Prostate gland (tissue), 2 donors: Measurements from ENCODE around the gene OSMR. TPM values are rescaled to one million over a fixed set of nuclear protein-coding genes. Genes with fewer than 3 reads are reported as not detected.

ENCODE experiments used
- DNase-seq: peaks from one replicate; pipeline ENCODE4 v3.0.0-alpha.2; 2019; ENCODE audit warnings: low spot score
- H3K27ac ChIP-seq, 2 donors: fragments of 200-600 bp; sonication (generic); 2 replicates each; pipeline ENCODE4 v1.5.1; 2017 to 2019
- H3K27me3 ChIP-seq: fragments of 200-600 bp; sonication (generic); replicated peaks from 2 replicates; pipeline ENCODE4 v1.5.1; 2019; ENCODE audit not compliant: insufficient read depth
- H3K36me3 ChIP-seq, 2 donors: fragments of 200-600 bp; sonication (generic); 1 replicate in 1 of 2; 2 replicates in 1 of 2; pipeline versions ENCODE4 v1.5.1 to v1.8.1; 2017 to 2019
- H3K4me1 ChIP-seq: fragments of 200-600 bp; sonication (generic); replicated peaks from 2 replicates; pipeline ENCODE4 v1.5.1; 2019
- H3K4me3 ChIP-seq, 2 donors: fragments of 200-600 bp; sonication (generic); 2 replicates each; pipeline ENCODE4 v1.5.1; 2017 to 2019
- H3K9me3 ChIP-seq: fragments of 200-600 bp; sonication (generic); 2 replicates; pipeline ENCODE4 v1.5.1; 2017
- POLR2A ChIP-seq: fragments of 450-650 bp; IDR thresholded peaks from one replicate; pipeline ENCODE4 v1.6.1; 2016; ENCODE audit warnings: antibody characterized with exemption, mild to moderate bottlenecking
- POLR2AphosphoS5 ChIP-seq: sonication (generic); formaldehyde crosslinking; IDR thresholded peaks from one replicate; pipeline ENCODE4 v1.6.1; 2017; ENCODE audit warnings: antibody characterized with exemption
- WGBS: methylation state at CpG from one replicate; pipeline ENCODE4 v1.1.5; 2018; 5-methylcytosine and 5-hydroxymethylcytosine counted together
- intact Hi-C: fragments of 100-400 bp; cut with DNase I; formaldehyde crosslinking; loops from one replicate; pipeline ENCODE4 v1.14.2; 2022
- total RNA-seq, 2 donors: library from RNA; depleted of rRNA; stranded (reverse); fragments of >200 nt; gene quantifications; one replicate each; pipeline ENCODE4 v1.1.0, GENCODE V29; 2016
- TF ChIP-seq, protein P1 (sequence below), 4 experiments: fragments of 200-600 bp in 2 of 4; fragments of 450-650 bp in 2 of 4; sonication (generic) in 2 of 4; IDR thresholded peaks; 1 replicate in 3 of 4; 2 replicates in 1 of 4; pipeline ENCODE4 v1.5.1; 2016 to 2019; ENCODE audit warnings: antibody characterized with exemption in 4 of 4, mild to moderate bottlenecking in 2 of 4, moderate library complexity in 2 of 4

Gene OSMR
- total RNA-seq, 2 donors from 2014 or later, result 14.3 to 21.6 TPM

DNA sequence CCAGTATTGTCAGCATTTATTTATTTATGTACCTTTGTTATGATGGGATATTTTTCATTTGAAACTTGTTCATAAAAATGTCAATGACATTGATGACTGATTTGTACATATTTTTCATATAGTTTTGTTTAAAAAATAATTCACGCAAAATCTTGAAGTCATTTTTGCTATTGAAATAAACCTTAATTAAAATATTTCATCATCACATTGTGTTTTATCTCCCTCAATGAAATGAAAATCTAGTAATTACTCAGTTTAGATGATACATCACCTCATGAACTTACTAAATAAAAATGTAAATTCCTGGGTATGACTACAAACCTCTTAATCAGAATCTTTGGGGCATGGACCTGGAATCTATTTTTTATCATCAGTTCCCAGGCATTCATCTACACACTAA is 89.6 kb downstream of the OSMR start:
- WGBS, result 52% methylated on average over 1 of the region's 1 CpG
- intact Hi-C loops, result no loop called here
- TF ChIP-seq, protein P1, sequence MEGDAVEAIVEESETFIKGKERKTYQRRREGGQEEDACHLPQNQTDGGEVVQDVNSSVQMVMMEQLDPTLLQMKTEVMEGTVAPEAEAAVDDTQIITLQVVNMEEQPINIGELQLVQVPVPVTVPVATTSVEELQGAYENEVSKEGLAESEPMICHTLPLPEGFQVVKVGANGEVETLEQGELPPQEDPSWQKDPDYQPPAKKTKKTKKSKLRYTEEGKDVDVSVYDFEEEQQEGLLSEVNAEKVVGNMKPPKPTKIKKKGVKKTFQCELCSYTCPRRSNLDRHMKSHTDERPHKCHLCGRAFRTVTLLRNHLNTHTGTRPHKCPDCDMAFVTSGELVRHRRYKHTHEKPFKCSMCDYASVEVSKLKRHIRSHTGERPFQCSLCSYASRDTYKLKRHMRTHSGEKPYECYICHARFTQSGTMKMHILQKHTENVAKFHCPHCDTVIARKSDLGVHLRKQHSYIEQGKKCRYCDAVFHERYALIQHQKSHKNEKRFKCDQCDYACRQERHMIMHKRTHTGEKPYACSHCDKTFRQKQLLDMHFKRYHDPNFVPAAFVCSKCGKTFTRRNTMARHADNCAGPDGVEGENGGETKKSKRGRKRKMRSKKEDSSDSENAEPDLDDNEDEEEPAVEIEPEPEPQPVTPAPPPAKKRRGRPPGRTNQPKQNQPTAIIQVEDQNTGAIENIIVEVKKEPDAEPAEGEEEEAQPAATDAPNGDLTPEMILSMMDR (IDR thresholded peaks at IDR 0.05), result no peak
- no peak for TF ChIP-seq POLR2AphosphoS5
- no peak for TF ChIP-seq POLR2A
- H3K27me3 ChIP-seq, result no peaks in the 10 kb centered on the region
- H3K9me3 ChIP-seq, result no peaks in the 10 kb centered on the region
- H3K36me3 ChIP-seq, result peaks cover 0 to 3% of the 10 kb centered on the region in 2 donors
- no peak overlapping the region for H3K4me3 ChIP-seq
- DNase-seq, result no peak
- no peak overlapping the region for H3K27ac ChIP-seq
- H3K4me1 ChIP-seq, result no peaks in the 10 kb centered on the region

DNA sequence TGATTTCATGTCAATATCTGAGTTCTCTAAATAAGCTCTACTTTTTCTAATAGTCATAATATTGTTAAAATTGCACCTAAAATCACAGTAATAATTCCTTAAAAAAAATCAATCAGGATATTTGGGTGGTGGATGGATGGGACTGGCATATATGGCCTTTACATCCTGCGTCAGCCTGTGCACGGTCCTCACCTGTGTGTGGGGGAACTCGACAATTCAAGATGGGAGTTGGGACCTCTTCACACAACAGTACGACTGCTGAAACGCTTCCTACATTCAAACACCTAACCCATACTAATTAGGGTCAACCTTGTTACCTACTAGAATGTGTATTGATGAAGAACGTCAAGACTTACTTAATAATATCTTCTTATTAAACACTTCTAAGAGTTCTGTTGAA is 90.5 kb downstream of the OSMR start:
- TF ChIP-seq POLR2A (no peak), POLR2AphosphoS5 (no peak)
- TF ChIP-seq, protein P1 (IDR thresholded peaks at IDR 0.05), result no peak

GRCh38 chr5:38938424-38938823 is 92.6 kb downstream of the OSMR start:
- Histone ChIP-seq H3K4me1 (no peaks in the 10 kb centered on the region), H3K9me3 (no peaks in the 10 kb centered on the region), H3K27ac (no peak overlapping the region), H3K36me3 (peaks cover 0 to 9% of the 10 kb centered on the region in 2 donors), H3K27me3 (no peaks in the 10 kb centered on the region), H3K4me3 (no peak overlapping the region)
- no peak for DNase-seq
- TF ChIP-seq POLR2A, result no peak
- 78% methylated on average over 1 of the region's 1 CpG for WGBS
- intact Hi-C loops, result no loop called here

More for the DNA sequence above, 90.5 kb downstream of the OSMR start:
- no peak overlapping the region for H3K27ac ChIP-seq
- no peaks in the 10 kb centered on the region for H3K9me3 ChIP-seq
- 93% methylated on average over 6 of the region's 6 CpGs for WGBS
- DNase-seq, result no peak
- H3K36me3 ChIP-seq, result peaks cover 0 to 3% of the 10 kb centered on the region in 2 donors
- intact Hi-C loops, result no loop called here
- no peaks in the 10 kb centered on the region for H3K4me1 ChIP-seq
- H3K4me3 ChIP-seq, result no peak overlapping the region
- H3K27me3 ChIP-seq, result no peaks in the 10 kb centered on the region

DNA sequence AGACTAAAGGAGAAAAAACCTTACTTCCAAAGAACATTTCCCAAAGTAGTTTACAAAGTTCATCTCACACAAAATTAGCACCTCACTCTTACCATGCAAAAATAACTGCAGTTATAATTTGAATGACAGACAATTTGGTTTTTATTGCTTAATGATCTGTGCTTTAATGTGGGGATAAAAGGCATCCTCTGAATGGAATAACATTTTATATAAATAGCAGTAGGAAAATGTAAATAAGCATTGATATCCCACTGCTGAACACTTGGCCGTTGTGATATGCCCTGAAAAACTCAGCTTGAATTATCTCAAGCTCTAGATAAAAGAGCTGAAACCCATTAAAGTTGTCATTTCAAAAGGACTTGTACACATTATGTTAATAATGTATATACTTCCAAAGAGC is 93.2 kb downstream of the OSMR start:
- Histone ChIP-seq H3K36me3 (peaks cover 0 to 9% of the 10 kb centered on the region in 2 donors), H3K9me3 (no peaks in the 10 kb centered on the region), H3K4me3 (no peak overlapping the region), H3K4me1 (no peaks in the 10 kb centered on the region), H3K27me3 (no peaks in the 10 kb centered on the region), H3K27ac (no peak overlapping the region)
- 45% methylated on average over 1 of the region's 1 CpG for WGBS
- no peak for DNase-seq
- intact Hi-C loops, result no loop called here
- TF ChIP-seq, protein P1 (IDR thresholded peaks at IDR 0.05), result no peak
- TF ChIP-seq POLR2AphosphoS5, result no peak
- no peak for TF ChIP-seq POLR2A

GRCh38 chr5:38940230-38940858 is 94.5 kb downstream of the OSMR start:
- no peaks in the 10 kb centered on the region for H3K27me3 ChIP-seq
- H3K4me1 ChIP-seq, result no peaks in the 10 kb centered on the region
- no peak overlapping the region for H3K4me3 ChIP-seq
- TF ChIP-seq POLR2AphosphoS5, result no peak
- no peak for TF ChIP-seq POLR2A
- TF ChIP-seq, protein P1 (IDR thresholded peaks at IDR 0.05), result no peak
- H3K9me3 ChIP-seq, result no peaks in the 10 kb centered on the region
- no peak overlapping the region for H3K27ac ChIP-seq
- H3K36me3 ChIP-seq, result peaks cover 0 to 9% of the 10 kb centered on the region in 2 donors
- intact Hi-C loops, result no loop called here
- WGBS, result 56% methylated on average over 2 of the region's 2 CpGs
- no peak for DNase-seq
